Raji (cell line): ENCODE results near the gene CDC14B.

Source experiments
- POLR2A ChIP-seq: IDR thresholded peaks from 2 replicates; pipeline ENCODE4 v1.6.1; 2011; ENCODE audit warnings: low read depth, low read length, control low read depth; ENCODE audit not compliant: insufficient read depth

CDC14B gene

DNA sequence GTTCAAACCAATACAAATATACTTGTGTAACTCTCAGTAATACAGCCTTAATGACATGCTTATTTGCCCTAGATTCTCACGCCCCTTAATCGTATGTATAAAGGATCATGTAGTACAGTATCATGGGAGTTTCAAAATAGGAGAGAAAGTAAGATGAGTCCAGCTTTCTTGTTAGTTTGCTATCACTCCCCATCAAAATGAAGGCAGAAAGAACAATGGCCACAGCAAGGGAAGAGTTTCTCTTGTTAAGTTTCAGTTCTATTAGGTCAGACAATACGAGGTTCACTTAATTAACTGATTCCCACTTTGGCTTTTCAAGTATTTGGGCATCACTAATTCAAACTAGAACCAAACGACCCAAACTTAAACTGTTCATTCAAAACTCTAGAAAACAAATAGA lies 55.4 kb downstream of the CDC14B start:
- TF ChIP-seq POLR2A: no peak

DNA sequence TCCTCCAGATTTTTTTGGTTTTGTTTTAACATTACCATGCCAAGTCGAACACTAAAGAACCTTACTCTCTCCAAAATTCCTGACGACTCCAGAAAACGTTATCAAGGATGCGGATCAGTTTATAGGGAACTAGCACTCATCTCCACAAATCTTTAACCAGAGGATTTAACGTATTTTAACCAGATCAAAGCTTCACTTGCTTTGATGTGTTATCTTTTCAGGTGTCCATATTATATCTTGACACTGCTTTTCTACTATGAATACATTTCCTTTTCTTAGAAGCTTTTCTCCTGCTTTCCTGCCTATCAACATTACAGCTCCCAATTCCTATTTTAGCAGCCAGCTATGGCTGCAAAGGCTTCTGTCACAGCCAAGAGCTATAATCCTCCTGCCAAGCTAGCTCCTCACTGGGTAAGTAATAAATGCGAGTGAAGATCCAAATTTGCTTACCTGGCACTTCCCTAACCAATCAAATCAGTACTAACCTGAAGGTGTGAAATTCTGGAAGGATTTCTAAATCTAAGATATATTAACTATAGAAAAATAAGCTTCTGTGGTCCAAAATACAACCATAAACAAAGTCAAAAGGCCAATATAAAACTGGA lies 60.2 kb downstream of the CDC14B start:
- TF ChIP-seq POLR2A: no peak

DNA sequence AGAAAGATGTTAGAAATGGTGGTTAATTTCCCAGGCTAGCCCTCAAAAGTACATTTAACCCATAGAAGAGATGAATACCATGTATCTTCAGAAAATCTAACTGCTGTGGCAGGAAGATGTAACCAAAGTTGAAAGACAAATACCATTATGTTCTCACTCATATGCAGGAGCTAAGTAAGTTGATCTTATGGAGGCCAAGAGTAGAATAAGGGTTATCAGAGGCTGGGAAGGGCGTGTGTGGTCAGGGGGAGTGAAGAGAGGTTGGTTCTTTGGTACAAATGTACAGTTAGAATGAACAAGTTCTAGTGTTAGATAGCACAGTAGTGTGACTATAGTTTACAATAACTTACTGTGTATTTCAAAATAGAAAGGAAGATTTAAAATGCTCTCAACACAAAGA lies 61.7 kb downstream of the CDC14B start:
- no peak for TF ChIP-seq POLR2A

DNA sequence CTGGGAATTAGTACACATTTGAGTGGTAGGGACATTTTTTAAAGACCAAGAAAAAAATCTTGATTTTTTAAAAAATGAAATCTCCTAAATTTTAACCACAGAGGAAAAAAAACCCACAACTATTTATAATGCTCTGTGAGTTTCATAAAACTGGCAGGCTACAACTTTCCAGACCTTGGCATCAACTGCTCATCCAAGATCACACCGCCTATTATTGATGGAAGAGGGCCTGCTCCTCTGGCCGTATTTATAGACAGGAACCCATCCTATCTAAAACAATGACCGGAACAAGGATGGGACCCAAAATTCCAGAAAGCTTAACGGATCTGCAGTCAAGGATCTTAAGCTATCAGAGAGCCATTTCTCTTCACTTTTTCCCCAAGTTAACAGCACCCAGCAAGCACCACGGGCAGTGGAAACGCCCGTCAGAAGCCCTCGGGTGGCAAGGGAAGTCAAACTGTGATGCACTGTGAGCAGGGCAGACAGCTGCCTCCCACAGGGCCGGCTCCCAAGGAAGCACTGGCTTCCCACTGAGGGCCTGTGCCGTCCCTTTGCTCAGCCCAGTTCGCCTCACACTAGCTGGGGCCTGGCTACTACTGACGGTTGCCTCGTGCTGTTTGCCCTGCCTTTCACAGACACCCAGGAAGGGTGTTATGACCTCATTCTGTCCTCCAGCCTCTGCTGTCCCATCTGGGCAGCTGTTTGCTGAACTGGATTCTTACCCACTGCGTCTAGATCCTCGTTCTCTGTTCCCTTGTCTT lies 62.8 kb downstream of the CDC14B start:
- no peak for TF ChIP-seq POLR2A

DNA sequence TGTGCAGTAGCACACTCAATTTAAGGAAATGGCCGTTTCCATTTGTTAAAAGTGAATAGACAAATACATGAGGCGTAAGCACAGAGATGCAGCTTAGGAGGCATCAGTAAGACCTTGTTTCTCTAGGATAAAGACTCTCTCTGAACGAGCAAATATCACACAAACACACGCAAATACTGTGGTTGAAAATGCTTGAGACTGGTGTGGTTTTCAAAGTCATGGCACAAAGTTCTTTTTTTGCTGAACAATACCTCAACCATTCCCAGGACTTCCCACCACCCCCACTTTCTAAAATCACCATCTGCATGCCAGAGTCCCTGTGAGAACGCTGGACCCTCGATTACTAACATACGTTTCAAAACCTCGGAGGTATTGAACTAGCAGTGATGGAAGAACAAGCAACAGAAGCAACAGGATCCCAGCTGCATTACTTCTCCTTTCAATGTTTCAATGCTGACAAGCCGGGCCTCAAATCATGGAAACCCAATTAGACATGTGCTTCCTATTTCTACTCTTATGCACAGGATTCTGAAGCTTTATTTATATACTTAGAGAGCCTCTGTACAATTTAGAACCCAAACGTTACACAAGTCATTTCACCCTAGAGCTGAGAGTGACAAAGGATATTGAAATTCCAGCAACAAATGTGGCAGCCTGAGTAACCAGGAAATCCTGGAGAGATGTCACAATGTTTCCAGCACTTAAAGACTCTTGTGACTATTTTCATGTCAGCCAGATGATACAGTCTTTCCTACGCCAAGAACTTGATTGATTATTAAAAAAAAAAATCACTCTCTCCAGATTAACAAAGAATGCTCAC lies 63.9 kb downstream of the CDC14B start:
- TF ChIP-seq POLR2A: no peak

DNA sequence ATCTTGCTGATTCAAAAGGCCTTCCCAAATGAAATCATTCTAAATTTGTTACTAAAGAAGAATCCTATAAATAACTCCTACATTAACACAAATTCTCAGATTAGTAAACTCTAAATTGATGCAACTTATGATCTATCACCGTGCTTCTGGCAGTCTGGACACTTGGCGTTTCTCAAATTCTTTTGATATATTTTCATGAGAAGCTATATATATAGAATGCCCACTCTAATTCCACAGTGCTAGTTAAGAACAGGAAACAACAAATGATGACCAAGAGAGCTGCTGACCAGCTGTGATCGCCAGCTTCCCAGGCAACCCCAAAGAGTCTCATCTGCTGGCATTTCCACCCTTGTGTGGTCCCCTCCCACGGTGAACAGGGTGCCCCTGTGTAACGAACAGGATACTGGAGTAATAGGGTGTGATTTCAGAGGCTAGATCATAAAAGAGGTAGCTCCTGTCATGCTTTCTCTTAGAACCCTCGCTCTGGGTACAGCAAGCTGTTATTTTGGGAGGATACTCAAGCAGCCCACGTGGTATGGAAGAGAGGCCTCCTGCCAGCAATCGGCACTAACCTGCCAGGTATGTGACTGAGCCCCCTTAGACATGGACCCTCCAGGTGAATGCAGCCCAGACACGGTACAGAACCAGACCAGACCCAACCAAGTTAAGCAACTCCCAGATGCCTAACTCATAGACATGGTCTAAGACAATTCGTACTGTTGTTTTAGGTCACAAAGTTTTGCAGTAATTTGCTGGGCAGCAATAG lies 64.7 kb downstream of the CDC14B start:
- no peak for TF ChIP-seq POLR2A

DNA sequence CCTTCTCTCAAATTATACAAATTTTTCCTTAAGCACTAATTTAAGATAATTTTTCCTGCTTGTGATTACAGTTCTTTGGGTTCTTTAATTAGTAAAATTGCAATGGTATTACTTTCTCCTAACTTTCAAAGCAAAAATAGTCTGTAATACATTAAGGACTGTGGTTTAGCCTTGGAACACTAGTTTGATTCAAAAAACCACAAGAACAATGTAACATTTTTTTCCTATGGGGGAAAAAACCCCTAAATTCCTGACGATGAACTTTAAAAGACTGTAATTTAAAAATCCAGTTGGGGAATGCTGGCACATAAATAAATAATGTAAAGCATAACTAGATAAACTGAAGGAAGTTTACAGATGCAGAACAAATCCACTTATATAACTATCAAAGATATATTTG lies 65.3 kb downstream of the CDC14B start:
- TF ChIP-seq POLR2A: no peak

DNA sequence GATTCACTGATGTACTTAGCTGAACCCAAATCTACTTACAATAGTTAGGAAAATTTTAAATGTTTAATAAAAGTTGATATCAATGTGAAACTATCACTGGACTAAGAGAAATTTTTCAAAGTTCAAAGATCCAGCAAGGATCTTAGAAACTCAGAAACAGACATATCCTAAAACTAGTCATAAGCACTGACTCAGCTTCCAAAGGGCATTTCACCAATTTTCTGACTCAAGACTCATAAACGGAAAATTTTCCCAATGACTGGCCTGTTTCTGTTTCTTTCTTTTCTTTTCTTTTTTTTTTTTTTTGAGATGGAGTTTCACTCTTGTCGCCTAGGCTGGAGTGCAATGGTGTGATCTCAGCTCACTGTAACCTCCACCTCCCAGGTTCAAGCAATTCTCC lies 66.6 kb downstream of the CDC14B start:
- TF ChIP-seq POLR2A: no peak

DNA sequence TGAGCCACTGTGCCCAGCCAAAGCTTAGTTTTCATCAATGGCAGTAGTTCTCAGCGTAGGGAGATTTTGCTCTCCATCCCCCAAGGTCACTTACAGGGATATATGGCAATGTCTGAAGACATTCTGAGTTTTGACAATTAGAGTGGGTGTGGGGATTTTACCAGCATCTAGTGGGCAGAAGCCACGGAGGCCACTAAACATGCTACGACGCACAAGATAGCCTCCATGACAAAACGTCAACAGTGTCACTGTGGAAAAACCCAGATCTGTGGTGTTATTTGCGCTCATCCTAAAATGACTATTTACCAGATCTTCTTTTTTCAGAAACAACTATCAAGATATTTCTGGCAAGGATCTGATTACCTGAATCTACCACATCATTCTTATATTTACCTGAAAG lies 68.2 kb downstream of the CDC14B start:
- no peak for TF ChIP-seq POLR2A

DNA sequence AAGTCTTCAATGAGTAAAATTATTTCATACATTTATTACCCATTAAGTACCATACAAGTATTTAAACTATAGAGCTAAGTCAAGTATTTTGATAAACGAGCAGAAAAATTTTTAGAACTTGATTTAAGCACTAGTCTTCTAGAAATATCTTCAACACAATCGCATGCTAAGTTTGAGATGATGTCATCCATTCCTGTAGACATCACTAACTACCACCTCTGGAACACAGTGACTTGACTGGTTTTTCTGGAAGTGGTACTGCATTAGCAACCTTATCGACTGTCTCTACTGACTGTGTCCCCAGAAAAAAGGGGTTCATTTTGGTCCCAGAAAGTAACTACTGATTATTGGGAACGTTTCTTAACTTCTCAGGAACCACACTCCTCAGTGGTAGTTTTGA lies 69.0 kb downstream of the CDC14B start:
- TF ChIP-seq POLR2A: no peak

DNA sequence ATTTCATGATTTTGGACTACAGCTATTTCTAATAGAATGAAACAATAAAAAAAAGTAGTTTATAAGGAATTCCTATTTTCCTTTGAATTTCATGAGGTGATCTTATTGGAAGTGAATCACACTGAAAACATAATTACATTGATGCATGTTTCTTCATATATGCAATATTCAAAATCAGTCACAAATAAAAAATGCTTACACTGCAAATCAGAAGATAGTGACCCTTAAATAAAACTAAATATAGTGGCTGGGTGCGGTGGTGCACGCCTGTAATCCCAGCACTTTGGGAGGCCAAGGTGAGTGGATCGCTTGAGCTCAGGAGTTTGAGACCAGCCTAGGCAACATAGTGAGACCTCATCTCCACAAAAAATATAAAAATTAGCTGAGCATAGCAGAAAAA lies 79.5 kb downstream of the CDC14B start:
- no peak for TF ChIP-seq POLR2A

DNA sequence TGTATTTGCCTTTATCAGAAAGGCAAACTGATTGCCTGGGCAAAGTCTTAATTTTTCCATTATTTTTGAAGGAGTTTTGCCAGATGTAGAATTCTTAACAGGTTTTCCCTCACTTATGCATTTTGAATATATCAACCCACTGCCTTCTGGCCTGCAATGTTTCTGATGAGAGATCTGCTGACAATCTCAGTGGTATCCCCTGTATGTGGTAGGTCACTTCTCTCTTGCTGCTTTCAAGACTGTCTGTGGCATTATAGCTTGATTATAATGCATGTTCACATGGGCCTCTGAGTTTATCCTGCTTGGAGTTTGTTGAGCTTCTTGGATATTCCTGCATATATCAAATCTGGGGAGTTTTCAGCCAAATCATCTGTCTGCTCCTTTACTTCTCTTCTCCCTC lies 87.5 kb downstream of the CDC14B start:
- TF ChIP-seq POLR2A: no peak

DNA sequence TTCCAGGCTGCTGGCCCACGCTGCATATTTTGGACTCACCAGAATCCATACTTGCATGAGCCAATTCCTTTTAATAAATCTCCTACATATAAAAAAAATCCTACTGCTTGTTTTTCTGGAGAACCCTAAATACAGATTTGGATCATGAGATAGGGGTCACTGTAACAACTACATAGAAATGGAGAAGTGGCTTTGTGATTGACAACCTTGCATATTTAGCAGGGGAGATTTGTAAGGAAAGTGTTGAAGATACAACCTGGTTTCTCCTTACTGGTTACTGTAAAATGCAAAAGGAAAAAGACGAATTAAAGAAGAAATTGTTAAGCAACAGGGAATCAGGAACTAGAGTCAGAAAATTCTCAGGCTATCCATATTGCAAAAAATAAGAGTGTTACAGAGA lies 94.9 kb downstream of the CDC14B start:
- TF ChIP-seq POLR2A: no peak

DNA sequence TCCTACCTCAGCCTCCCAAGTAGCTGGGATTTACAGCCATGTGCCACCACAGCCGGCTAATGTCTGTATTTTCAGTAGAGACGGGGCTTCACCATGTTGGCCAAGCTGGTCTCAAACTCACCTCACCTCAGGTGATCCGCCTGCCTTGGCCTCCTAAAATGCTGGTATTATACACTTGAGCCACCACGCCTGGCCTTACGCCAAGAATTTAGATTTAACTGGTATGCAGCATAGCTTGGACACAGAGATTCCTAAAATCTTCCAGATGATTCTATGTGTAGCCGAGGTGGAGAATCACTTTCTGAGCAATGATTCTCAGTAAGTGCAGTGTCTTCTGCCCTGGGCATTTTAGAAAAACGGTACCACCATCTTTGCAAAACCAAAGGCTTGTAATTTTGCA lies 95.6 kb downstream of the CDC14B start:
- no peak for TF ChIP-seq POLR2A

DNA sequence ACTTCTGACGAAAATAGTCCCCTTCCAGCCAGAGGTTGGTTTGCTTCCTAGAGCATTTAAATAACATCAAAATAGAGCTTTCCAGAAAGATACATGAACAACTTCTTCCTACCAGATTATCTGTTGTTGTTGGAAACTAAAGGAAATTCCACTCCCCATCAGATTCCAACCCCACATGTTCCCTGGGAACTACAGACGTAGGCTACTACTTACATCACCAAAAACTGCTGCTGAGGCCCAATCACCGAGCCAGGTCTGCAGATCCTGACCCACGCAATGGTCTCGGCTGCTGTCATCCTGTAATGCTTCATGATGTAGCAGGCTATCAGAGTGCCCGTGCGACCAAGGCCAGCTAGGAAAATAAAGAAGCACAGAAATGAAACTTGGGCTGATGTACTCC lies 96.3 kb downstream of the CDC14B start:
- no peak for TF ChIP-seq POLR2A

DNA sequence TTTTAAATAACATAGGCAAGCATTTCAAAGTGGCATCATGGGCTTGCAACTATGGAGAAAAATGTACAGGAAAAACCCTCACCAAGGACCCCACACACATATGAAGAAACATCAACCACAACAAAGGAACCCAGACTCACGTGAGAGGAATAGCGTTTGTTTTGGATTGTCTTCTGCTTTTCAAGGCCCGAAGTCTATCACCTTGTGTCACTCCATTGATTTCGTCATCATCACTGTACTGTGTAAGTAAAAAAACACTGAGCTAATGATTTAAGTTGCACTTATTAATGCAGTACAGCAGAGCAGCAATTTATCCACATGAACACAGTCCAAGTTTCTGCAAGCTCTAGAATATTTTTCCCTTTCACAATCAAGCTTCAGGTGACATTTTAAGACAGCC lies 97.3 kb downstream of the CDC14B start:
- TF ChIP-seq POLR2A: no peak

DNA sequence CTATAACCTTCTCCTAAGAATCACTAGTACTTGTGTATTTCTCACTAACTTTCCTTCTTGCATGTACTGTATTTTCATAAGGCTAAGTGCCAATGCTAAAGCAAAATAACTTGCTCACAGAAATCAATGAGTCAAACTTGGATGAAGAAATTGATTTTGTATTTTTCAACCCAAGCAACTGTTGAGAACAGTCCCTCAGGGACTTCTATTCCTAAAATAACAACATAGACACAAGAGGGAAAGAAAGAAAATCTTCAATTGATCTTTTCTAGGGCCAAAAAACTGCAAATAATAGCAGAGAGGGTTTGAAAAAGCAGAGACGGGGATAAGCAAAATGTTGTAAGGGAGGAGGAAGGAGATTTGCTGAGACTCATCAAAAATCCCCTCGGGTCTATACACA lies 99.9 kb downstream of the CDC14B start:
- TF ChIP-seq POLR2A: no peak
